Peyer's patch (tissue), 4 donors: ENCODE results near the gene VPS39. TPM values are rescaled to one million over a fixed set of nuclear protein-coding genes. Genes with fewer than 3 reads are reported as not detected.
A peak's percentile ranks its signal among the peaks of the same experiment; 100 is the strongest.

Experiments
- DNase-seq, 3 donors: peaks; one replicate each; pipeline ENCODE4 v3.0.0-alpha.2; 2017 to 2019
- H3K27ac ChIP-seq, 4 donors: fragments of 200-600 bp; sonication (generic); one replicate each; pipeline ENCODE4 v1.5.1; 2016 to 2019
- H3K27me3 ChIP-seq, 2 donors: fragments of 200-600 bp; sonication (generic); one replicate each; pipeline ENCODE4 v1.5.1; 2019
- H3K36me3 ChIP-seq, 3 donors: fragments of 200-600 bp; sonication (generic); one replicate each; pipeline ENCODE4 v1.5.1; 2016 to 2019
- H3K4me1 ChIP-seq, 4 donors: fragments of 200-600 bp; sonication (generic); one replicate each; pipeline ENCODE4 v1.5.1; 2016 to 2019
- H3K4me3 ChIP-seq, 4 donors: fragments of 200-600 bp; sonication (generic); 1 replicate in 3 of 4; 2 replicates in 1 of 4; pipeline ENCODE4 v1.5.1; 2016 to 2019; ENCODE audit warnings: mild to moderate bottlenecking in 1 of 4
- H3K9me3 ChIP-seq, 4 donors: fragments of 200-600 bp; sonication (generic); one replicate each; pipeline ENCODE4 v1.5.1; 2016 to 2019; ENCODE audit warnings: mild to moderate bottlenecking in 1 of 4
- CTCF ChIP-seq, 6 experiments: fragments of 450-650 bp in 4 of 6; fragments of 200-600 bp in 2 of 6; sonication (generic) in 1 of 6; IDR thresholded peaks; one replicate each; pipeline ENCODE4 v1.5.1; 2017 to 2019; ENCODE audit warnings: antibody characterized with exemption in 6 of 6, mild to moderate bottlenecking in 3 of 6, moderate library complexity in 1 of 6
- POLR2A ChIP-seq, 2 donors: fragments of 450-650 bp; IDR thresholded peaks; one replicate each; pipeline ENCODE4 v1.5.1; 2017; ENCODE audit warnings: antibody characterized with exemption in 2 of 2, mild to moderate bottlenecking in 2 of 2, moderate library complexity in 2 of 2
- total RNA-seq, 4 donors: library from RNA; depleted of rRNA; stranded (reverse); fragments of >200 nt; gene quantifications; one replicate each; pipeline ENCODE4 v1.1.0, GENCODE V29; 2016

Gene VPS39
- total RNA-seq, 4 donors from 2014 or later: 141 to 314 (median 192) TPM

DNA sequence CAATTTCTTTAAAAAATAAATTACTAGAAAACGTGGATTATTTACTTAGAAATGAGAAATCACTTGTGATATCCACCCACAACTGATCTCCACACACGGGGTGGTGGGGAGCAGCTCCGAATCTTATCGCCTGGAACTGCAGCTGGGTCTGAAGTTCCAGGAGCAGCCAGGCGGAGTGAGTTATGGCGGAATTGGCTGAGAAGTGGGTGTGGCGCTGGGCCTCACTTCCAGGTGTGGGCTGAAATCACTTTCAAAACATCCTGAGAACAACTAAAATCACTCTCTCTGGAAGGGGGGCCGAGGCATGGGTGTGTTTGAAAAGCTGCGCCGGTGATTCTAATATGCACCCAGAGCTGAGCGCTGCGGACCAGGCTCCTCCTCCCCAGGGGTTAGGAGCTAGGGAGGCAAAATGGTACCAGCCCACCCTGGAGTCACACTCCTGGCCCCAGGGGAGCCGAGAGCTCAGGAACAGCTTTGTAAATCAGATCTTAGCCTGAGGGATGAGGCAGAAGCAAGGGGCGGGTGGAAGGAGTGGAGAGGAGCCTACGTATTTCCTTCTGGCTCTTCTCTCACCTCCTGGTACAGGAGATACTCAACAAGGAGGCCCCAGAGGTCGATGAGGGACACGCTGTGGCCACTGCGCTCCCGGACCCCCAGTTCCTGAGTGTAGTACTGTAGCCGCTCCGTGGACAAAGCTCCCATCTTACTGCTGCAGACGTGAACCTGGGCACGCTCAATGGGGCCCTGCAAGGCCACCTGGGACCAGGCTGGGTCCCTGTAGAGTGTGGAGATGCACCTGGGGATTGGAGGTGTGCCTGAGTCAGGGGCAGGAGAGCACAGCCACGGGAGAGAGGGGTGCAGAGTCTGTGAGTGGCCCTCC, 61.3 kb downstream of the VPS39 start:
- Histone ChIP-seq H3K4me1 (peaks cover 0 to 5% (median 0%) of the 10 kb centered on the region in 4 donors), H3K36me3 (no peaks in the 10 kb centered on the region), H3K27me3 (no peaks in the 10 kb centered on the region), H3K27ac (no peak overlapping the region), H3K9me3 (no peaks in the 10 kb centered on the region), H3K4me3 (no peak overlapping the region)
- DNase-seq: peak in 1 of 3 donors; percentile 38
- TF ChIP-seq POLR2A (IDR thresholded peaks at IDR 0.05) (no peak), CTCF (IDR thresholded peaks at IDR 0.05) (no peak)

- Histone ChIP-seq H3K9me3 (no peaks in the 10 kb centered on the region), H3K27me3 (no peaks in the 10 kb centered on the region), H3K27ac (no peak overlapping the region), H3K36me3 (no peaks in the 10 kb centered on the region), H3K4me1 (peaks cover 0 to 5% (median 0%) of the 10 kb centered on the region in 4 donors), H3K4me3 (no peak overlapping the region)
- peak in 1 of 3 donors; percentile 36 for DNase-seq
- TF ChIP-seq CTCF (IDR thresholded peaks at IDR 0.05) (no peak), POLR2A (IDR thresholded peaks at IDR 0.05) (no peak)
Observed at GRCh38 chr15:42145546-42146455, 62.3 kb downstream of the VPS39 start.

DNA sequence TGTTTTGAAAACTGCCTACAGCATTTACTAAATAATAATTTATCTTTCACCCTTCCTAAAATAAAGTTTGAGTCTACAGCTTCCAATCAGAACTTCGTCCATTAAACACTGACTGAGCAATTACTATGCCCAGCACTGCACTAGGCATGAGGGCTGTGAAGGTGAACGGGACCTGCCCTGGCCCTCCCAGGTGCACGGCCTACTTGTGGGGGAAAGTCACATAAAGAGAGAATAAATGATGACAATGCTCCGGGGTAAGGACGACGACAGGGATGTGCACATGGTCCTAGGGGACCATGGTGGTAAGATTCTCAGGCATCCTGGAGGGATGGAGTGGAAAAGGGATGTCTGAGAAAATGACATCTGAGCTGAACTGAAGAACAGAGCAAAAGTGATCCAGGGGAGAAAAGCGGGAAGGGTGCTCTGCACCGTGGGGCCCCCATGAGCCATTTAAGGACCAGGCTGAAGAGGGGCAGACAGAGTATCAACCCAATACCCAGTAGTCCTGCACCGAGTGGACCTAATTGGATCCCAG, 63.2 kb downstream of the VPS39 start:
- Histone ChIP-seq H3K4me3 (no peak overlapping the region), H3K36me3 (no peaks in the 10 kb centered on the region), H3K9me3 (no peaks in the 10 kb centered on the region), H3K27ac (no peak overlapping the region), H3K4me1 (peaks cover 0 to 6% (median 1%) of the 10 kb centered on the region in 4 donors), H3K27me3 (no peaks in the 10 kb centered on the region)
- no peak for TF ChIP-seq CTCF (IDR thresholded peaks at IDR 0.05)
- no peak for TF ChIP-seq POLR2A (IDR thresholded peaks at IDR 0.05)
- DNase-seq: peak in 2 of 3 donors; percentile 14 to 23

GRCh38 chr15:42143866-42144625, 64.1 kb downstream of the VPS39 start:
- Histone ChIP-seq H3K4me3 (no peak overlapping the region), H3K36me3 (no peaks in the 10 kb centered on the region), H3K4me1 (peaks cover 0 to 13% (median 4%) of the 10 kb centered on the region in 4 donors), H3K9me3 (no peaks in the 10 kb centered on the region), H3K27ac (no peak overlapping the region), H3K27me3 (no peaks in the 10 kb centered on the region)
- TF ChIP-seq POLR2A (IDR thresholded peaks at IDR 0.05) (no peak), CTCF (IDR thresholded peaks at IDR 0.05) (no peak)
- DNase-seq: peak in 2 of 3 donors; percentile 28 to 39

DNA sequence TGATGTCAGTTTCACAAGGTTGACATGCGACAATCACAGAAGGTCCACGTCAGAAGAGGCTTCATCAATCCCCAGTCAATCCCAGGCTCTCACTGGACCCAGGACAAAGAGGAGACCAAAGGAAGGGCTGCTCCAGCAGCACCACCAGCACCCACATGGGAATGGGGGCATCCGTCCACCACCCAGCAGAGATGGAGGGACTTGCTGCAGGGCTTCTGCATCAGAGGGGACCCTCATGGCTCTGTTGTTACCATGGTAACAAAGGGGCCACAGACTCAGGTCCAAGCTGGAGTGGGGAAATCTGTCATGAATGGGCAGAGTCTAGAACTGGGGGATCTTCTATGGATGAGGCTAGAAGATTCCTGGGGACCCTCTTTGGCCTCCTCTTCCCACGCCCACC, 64.7 kb downstream of the VPS39 start:
- peaks cover 0 to 4% (median 0%) of the 10 kb centered on the region in 4 donors for H3K9me3 ChIP-seq
- H3K36me3 ChIP-seq: no peaks in the 10 kb centered on the region
- DNase-seq: peak in 1 of 3 donors; percentile 15
- TF ChIP-seq CTCF (IDR thresholded peaks at IDR 0.05): no peak
- TF ChIP-seq POLR2A (IDR thresholded peaks at IDR 0.05): no peak
- no peak overlapping the region for H3K4me3 ChIP-seq
- no peaks in the 10 kb centered on the region for H3K27me3 ChIP-seq
- no peak overlapping the region for H3K27ac ChIP-seq
- H3K4me1 ChIP-seq: peaks cover 0 to 13% (median 4%) of the 10 kb centered on the region in 4 donors
